ENCODE measurements around the gene NGEF.

Gene NGEF

DNA sequence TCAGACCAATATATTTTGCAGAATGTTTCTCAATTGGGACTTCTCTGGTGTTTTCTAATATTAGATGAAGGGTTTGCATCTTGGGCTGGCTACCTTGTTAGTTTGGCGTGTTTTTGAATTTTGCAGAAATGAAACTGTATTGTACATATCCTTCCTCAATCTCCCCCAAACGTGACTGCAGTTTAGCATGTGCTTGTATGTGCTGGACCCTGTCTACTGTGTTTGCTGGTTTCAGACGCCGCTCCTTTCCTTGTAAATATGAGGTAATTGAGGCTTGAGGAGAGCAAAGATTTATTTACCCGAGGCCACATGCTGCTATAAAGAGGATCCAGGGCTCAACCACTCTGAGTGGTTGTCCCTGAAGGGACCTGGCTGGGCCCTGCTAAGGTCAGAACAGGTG, 57.2 kb downstream of the NGEF start:
- DNase-seq (no peak), ATAC-seq (ENCODE audit: insufficient read depth, low read depth) (no peak)
- H3K4me3 ChIP-seq (ENCODE audit: low read depth in 1 of 2, low read length in 2 of 2): no peak overlapping the region
- H3K4me2 ChIP-seq (ENCODE audit: insufficient read depth, low read length): no peak overlapping the region
- no peak overlapping the region for H3K27ac ChIP-seq (ENCODE audit: low read length)
- H3K79me2 ChIP-seq (ENCODE audit: insufficient read depth, low read length): no peaks in the 10 kb centered on the region
- no peak for TF ChIP-seq EZH2 (IDR thresholded peaks at IDR 0.05; ENCODE audit: borderline replicate concordance, low read depth, low read length, severe bottlenecking)
- TF ChIP-seq, protein P1, sequence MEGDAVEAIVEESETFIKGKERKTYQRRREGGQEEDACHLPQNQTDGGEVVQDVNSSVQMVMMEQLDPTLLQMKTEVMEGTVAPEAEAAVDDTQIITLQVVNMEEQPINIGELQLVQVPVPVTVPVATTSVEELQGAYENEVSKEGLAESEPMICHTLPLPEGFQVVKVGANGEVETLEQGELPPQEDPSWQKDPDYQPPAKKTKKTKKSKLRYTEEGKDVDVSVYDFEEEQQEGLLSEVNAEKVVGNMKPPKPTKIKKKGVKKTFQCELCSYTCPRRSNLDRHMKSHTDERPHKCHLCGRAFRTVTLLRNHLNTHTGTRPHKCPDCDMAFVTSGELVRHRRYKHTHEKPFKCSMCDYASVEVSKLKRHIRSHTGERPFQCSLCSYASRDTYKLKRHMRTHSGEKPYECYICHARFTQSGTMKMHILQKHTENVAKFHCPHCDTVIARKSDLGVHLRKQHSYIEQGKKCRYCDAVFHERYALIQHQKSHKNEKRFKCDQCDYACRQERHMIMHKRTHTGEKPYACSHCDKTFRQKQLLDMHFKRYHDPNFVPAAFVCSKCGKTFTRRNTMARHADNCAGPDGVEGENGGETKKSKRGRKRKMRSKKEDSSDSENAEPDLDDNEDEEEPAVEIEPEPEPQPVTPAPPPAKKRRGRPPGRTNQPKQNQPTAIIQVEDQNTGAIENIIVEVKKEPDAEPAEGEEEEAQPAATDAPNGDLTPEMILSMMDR (IDR thresholded peaks at IDR 0.05; ENCODE audit: borderline replicate concordance, extremely low read depth, low read length, poor library complexity, severe bottlenecking): no peak
- H3K9ac ChIP-seq (ENCODE audit: low read depth, low read length): no peak overlapping the region
- no peak overlapping the region for H2AFZ ChIP-seq (ENCODE audit: low read depth, low read length)
- H3K4me1 ChIP-seq (ENCODE audit: insufficient read depth, low read length): no peaks in the 10 kb centered on the region
- no peaks in the 10 kb centered on the region for H3K36me3 ChIP-seq (ENCODE audit: insufficient read depth, low read length)
- H4K20me1 ChIP-seq (ENCODE audit: insufficient read depth, low read length): no peaks in the 10 kb centered on the region
- H3K27me3 ChIP-seq (ENCODE audit: insufficient read depth, low read length, poor library complexity): no peaks in the 10 kb centered on the region
- H3K9me3 ChIP-seq (ENCODE audit: insufficient read depth, low read length, severe bottlenecking): no peaks in the 10 kb centered on the region

DNA sequence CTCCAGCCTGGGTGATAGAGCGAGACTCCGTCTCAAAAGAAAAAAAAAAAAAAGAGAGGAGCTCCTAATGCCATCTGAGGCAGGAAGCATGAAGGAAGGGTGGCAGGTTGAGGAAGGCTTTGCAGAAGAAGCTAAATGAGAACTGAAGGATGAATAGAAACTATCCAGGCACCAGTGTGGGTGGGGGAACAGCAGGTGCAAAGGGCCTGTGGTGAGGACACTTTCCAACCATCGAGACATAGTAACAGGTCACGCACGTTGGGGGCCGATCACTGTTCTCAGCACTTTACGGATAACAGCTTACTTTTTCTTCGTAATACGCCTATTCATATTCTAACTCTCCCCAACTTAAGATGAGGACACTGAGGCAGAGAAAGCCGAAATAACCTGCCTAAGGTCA, 58.4 kb downstream of the NGEF start:
- H2AFZ ChIP-seq (ENCODE audit: low read depth, low read length): no peak overlapping the region
- ATAC-seq (ENCODE audit: insufficient read depth, low read depth) (no peak), DNase-seq (no peak)
- H3K27me3 ChIP-seq (ENCODE audit: insufficient read depth, low read length, poor library complexity): no peaks in the 10 kb centered on the region
- no peaks in the 10 kb centered on the region for H3K36me3 ChIP-seq (ENCODE audit: insufficient read depth, low read length)
- H4K20me1 ChIP-seq (ENCODE audit: insufficient read depth, low read length): no peaks in the 10 kb centered on the region
- no peak overlapping the region for H3K9ac ChIP-seq (ENCODE audit: low read depth, low read length)
- H3K27ac ChIP-seq (ENCODE audit: low read length): no peak overlapping the region
- no peaks in the 10 kb centered on the region for H3K79me2 ChIP-seq (ENCODE audit: insufficient read depth, low read length)
- H3K4me2 ChIP-seq (ENCODE audit: insufficient read depth, low read length): no peak overlapping the region
- H3K4me3 ChIP-seq (ENCODE audit: low read depth in 1 of 2, low read length in 2 of 2): no peak overlapping the region
- no peak for TF ChIP-seq EZH2 (IDR thresholded peaks at IDR 0.05; ENCODE audit: borderline replicate concordance, low read depth, low read length, severe bottlenecking)
- TF ChIP-seq, protein P1 (IDR thresholded peaks at IDR 0.05; ENCODE audit: borderline replicate concordance, extremely low read depth, low read length, poor library complexity, severe bottlenecking): no peak
- no peaks in the 10 kb centered on the region for H3K4me1 ChIP-seq (ENCODE audit: insufficient read depth, low read length)
- no peaks in the 10 kb centered on the region for H3K9me3 ChIP-seq (ENCODE audit: insufficient read depth, low read length, severe bottlenecking)

DNA sequence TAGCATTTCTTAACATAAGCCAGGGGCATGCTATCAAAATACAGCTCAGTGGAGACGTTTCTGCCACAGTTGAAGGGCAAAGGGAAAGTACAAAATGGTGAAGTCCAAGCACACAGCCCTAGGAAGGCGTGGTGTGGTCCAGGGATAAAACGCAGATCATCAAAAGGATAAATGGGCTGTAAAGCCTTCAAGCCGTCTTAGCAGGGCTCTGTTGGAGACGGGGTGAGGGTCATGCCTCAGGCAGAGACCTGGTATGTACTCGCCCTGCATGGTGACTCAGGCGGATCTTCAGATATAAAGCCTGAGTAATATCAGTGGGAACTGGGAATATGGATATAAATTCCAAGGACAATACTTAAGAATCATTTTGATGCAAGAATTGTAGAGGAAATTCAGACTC, 61.2 kb downstream of the NGEF start:
- H3K4me3 ChIP-seq (ENCODE audit: low read depth in 1 of 2, low read length in 2 of 2): no peak overlapping the region
- ATAC-seq (ENCODE audit: insufficient read depth, low read depth) (no peak), DNase-seq (no peak)
- H3K4me1 ChIP-seq (ENCODE audit: insufficient read depth, low read length): no peaks in the 10 kb centered on the region
- H3K9me3 ChIP-seq (ENCODE audit: insufficient read depth, low read length, severe bottlenecking): no peaks in the 10 kb centered on the region
- H4K20me1 ChIP-seq (ENCODE audit: insufficient read depth, low read length): no peaks in the 10 kb centered on the region
- TF ChIP-seq EZH2 (IDR thresholded peaks at IDR 0.05; ENCODE audit: borderline replicate concordance, low read depth, low read length, severe bottlenecking): no peak
- TF ChIP-seq, protein P1 (IDR thresholded peaks at IDR 0.05; ENCODE audit: borderline replicate concordance, extremely low read depth, low read length, poor library complexity, severe bottlenecking): no peak
- H3K27ac ChIP-seq (ENCODE audit: low read length): no peak overlapping the region
- H3K36me3 ChIP-seq (ENCODE audit: insufficient read depth, low read length): no peaks in the 10 kb centered on the region
- no peaks in the 10 kb centered on the region for H3K79me2 ChIP-seq (ENCODE audit: insufficient read depth, low read length)
- H3K9ac ChIP-seq (ENCODE audit: low read depth, low read length): no peak overlapping the region
- no peaks in the 10 kb centered on the region for H3K27me3 ChIP-seq (ENCODE audit: insufficient read depth, low read length, poor library complexity)
- no peak overlapping the region for H2AFZ ChIP-seq (ENCODE audit: low read depth, low read length)
- H3K4me2 ChIP-seq (ENCODE audit: insufficient read depth, low read length): no peak overlapping the region

DNA sequence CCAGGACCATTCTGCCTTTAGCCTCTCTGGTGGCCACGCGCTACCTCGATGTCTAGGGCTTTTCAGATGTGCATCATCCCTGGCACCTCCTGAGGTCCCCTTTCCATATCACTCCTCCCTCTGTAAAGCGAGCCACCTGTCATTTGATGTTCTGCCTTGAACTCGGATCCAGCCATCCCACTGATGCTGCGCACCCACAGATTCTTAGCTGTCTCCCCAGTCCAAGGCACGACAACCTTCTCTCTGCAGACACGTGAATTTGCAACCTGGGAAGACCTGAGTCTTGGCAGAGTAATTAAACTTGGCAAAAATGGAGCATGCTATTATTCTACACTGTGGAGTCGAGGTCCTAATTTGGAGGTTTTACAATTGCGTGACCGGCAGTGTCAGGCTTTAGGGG, 61.9 kb downstream of the NGEF start:
- no peaks in the 10 kb centered on the region for H3K36me3 ChIP-seq (ENCODE audit: insufficient read depth, low read length)
- no peak overlapping the region for H3K4me2 ChIP-seq (ENCODE audit: insufficient read depth, low read length)
- no peaks in the 10 kb centered on the region for H3K4me1 ChIP-seq (ENCODE audit: insufficient read depth, low read length)
- H3K9ac ChIP-seq (ENCODE audit: low read depth, low read length): no peak overlapping the region
- ATAC-seq (ENCODE audit: insufficient read depth, low read depth) (no peak), DNase-seq (no peak)
- H3K27ac ChIP-seq (ENCODE audit: low read length): no peak overlapping the region
- no peak overlapping the region for H3K4me3 ChIP-seq (ENCODE audit: low read depth in 1 of 2, low read length in 2 of 2)
- no peaks in the 10 kb centered on the region for H4K20me1 ChIP-seq (ENCODE audit: insufficient read depth, low read length)
- peaks cover 3% of the 10 kb centered on the region for H3K27me3 ChIP-seq (ENCODE audit: insufficient read depth, low read length, poor library complexity)
- TF ChIP-seq, protein P1 (IDR thresholded peaks at IDR 0.05; ENCODE audit: borderline replicate concordance, extremely low read depth, low read length, poor library complexity, severe bottlenecking): no peak
- no peak for TF ChIP-seq EZH2 (IDR thresholded peaks at IDR 0.05; ENCODE audit: borderline replicate concordance, low read depth, low read length, severe bottlenecking)
- H3K79me2 ChIP-seq (ENCODE audit: insufficient read depth, low read length): no peaks in the 10 kb centered on the region
- no peak overlapping the region for H2AFZ ChIP-seq (ENCODE audit: low read depth, low read length)
- no peaks in the 10 kb centered on the region for H3K9me3 ChIP-seq (ENCODE audit: insufficient read depth, low read length, severe bottlenecking)
